ENCODE results near the gene PRMT9. TPM values are rescaled to one million over a fixed set of nuclear protein-coding genes. Genes with fewer than 3 reads are reported as not detected.

PRMT9 gene
- 5.3 and 9.3 TPM in 2 replicates for total RNA-seq

DNA sequence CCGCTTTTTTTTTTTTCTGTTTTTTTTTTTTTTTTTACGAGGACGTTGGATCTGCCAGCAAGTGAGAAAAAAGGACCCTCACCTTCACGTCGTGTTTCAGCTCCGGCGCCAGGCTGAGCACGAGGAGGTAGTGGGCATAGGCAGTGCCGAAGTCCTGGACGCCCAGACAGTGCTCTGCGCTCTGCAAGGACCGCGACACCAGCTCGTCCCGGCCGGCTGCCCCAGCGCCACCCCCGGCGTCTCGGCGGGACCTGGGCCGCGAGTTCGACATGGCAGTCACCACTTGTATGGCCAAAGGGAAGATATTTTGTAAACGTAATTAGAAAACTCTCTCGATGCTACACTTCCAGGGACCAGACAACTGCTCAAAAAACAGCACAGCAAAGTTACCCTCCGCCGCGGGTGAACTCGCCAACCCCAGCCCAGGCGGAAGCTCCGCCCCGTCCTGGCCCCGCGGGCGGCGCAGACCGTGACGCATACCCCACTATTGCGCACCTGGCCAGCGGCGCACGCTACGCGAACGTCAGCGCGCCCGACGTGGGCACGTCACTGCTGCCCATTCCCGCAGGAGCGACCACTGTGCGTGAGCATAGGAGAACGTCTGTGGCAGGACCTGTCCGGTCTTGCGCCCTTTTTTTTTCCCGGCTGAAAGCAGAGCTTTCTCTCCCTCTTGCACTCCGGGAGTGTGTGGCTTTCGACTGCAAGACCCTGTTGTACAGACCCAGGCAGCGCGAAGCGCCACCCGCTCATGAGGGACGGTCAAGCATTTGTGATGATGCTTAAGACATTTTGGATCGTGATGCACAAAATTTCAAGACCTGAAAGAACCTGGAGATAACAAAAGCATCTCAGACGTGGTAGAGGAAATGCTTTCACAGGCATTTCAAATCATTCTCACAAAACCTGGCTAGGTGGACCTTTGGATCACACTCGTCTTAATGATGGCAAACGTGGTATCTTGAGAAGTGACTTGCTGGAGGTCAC, at the start of gene PRMT9:
Gene PRMT9 (minus strand): TSS at position 447 of the 984 bp plus-strand sequence. CDS start 176 bp downstream, at position 271.

GRCh38 chr4:147731580-147732517, 47.9 kb upstream of the PRMT9 start, which contains the start of gene ARHGAP10:
ARHGAP10 (plus strand) TSS chr4:147732088; CDS start chr4:147732302, 214 bp downstream.

GRCh38 chr4:147617173-147617840, 66.7 kb downstream of the PRMT9 start, which contains the start of gene TMEM184C:
TMEM184C (plus strand) TSS chr4:147617397; CDS start chr4:147617957, 560 bp downstream.

Other genes with a start within 250 kb of the PRMT9 start
- 14.9 and 42.8 TPM in 2 replicates for gene EDNRA, start 203.1 kb downstream of the PRMT9 start, total RNA-seq
- gene TMEM184C, start 66.8 kb downstream of the PRMT9 start, total RNA-seq = 19.4 and 37.4 TPM in 2 replicates
- gene ARHGAP10, start 47.9 kb upstream of the PRMT9 start, total RNA-seq = 18.4 and 20.8 TPM in 2 replicates